ENCODE measurements around the gene CRTC3.

The CRTC3 gene

DNA sequence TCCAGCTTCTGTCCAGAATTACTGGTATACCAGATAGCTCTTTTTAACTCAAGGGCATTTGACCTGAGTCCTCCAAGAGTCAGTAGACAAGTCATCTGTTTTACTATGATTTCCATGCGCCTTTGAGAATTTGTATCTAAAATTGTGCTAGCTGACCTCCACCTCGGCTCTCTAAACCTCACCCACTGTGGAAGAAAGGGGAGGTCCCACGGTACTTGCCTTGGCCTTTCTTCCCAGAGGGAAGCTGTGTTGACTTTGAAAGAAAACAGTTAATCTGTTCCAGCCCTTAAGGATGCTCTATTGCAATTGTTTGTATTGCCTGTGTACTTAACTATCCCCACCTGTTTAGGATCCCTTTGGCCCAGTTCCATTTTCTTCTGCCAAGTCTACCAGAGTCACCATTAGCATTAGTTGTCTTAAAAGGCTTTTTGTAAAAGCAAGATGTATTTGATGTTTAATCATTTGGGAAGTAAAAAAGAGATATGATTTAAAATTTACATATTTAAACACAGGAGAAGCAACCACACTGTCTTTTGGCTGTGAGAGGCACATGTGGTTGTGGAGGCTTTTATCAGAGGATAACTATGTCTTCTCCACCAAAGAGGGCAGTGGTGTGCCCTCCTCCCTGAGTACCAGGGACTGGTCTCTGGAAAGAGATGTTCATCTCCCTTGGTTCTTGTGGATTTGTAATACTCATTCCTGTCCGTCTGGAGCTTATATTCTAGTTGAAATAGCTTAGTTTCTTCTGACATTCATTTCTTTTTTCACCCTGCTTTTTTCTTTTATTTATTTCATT lies 88.8 kb downstream of the CRTC3 start:
- TF ChIP-seq, protein P1, sequence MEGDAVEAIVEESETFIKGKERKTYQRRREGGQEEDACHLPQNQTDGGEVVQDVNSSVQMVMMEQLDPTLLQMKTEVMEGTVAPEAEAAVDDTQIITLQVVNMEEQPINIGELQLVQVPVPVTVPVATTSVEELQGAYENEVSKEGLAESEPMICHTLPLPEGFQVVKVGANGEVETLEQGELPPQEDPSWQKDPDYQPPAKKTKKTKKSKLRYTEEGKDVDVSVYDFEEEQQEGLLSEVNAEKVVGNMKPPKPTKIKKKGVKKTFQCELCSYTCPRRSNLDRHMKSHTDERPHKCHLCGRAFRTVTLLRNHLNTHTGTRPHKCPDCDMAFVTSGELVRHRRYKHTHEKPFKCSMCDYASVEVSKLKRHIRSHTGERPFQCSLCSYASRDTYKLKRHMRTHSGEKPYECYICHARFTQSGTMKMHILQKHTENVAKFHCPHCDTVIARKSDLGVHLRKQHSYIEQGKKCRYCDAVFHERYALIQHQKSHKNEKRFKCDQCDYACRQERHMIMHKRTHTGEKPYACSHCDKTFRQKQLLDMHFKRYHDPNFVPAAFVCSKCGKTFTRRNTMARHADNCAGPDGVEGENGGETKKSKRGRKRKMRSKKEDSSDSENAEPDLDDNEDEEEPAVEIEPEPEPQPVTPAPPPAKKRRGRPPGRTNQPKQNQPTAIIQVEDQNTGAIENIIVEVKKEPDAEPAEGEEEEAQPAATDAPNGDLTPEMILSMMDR (IDR thresholded peaks at IDR 0.05; ENCODE audit: borderline replicate concordance, insufficient read depth, low read depth, low read length): no peak
- H3K4me3 ChIP-seq (ENCODE audit: low read depth, low read length): no peak overlapping the region

DNA sequence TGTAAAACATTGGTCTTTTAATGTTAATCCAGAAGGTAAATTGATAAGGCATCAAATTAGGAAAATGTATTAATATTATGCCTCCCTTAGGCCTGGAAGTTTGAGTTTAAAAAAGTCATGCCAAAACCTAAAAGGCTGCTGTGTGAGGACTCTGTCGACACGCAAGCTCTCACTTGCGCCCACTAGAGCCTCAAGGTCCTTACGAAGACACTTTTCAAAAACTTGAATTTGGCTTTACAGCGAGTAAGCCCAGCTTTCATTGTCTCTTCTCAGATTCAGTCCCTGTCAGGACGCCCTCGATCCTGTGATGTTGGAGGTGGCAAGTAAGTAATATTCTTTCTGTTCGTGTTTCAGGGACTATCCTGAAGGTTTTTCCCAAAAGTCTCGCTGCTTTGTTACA lies 89.7 kb downstream of the CRTC3 start:
- H3K4me3 ChIP-seq (ENCODE audit: low read depth, low read length): no peak overlapping the region
- TF ChIP-seq, protein P1 (IDR thresholded peaks at IDR 0.05; ENCODE audit: borderline replicate concordance, insufficient read depth, low read depth, low read length): no peak

DNA sequence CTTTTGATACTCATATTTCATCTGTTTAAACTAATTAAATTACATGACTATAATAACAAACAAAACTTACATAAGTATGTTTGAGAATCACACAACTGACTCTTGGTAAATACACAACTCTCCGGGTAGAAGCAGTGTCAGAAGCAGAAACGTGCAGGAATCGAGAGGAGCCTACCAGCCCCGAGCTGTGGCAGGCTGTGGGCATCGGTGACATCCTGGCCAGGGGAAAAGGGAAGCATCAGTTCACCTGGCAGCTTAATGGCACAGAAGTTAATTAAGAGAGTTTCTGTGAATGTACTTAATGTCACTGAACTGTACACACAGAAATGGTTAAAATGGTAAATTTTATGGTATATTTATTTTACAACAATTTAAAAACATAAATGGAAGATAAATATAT lies 90.2 kb downstream of the CRTC3 start:
- no peak overlapping the region for H3K4me3 ChIP-seq (ENCODE audit: low read depth, low read length)
- TF ChIP-seq, protein P1 (IDR thresholded peaks at IDR 0.05; ENCODE audit: borderline replicate concordance, insufficient read depth, low read depth, low read length): no peak

DNA sequence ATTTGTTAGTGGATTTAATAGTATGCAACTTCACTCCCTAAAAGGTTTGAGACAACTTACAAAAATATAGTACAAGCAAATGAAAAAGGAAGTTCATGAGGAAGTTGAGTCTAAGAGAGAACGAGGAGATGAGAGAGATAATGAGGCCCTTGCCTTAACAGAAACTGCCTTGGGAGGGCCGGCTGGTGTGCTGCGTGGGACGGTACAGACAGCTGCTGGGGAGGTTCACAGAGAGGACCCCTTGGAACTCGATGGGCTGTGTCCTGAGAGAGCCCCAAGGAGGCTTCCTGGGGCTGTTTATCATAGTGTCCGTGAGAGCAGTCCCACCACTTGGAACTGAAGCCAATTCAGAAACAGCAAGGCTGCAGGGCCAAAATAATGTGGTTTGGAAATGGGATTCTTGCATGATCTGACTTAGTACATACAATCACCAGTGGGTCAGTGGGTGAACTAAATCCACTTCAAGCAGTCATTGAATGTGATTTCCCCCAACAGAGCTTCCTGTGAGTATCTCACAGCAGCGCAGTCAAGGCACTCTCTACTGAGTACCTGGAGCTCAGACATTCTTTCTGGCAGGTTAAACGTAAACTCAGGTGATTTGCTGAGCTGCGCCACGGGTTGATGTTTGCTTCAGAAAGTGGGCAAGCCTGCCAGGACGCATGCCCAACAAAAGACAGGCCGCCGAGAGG lies 90.8 kb downstream of the CRTC3 start:
- TF ChIP-seq, protein P1 (IDR thresholded peaks at IDR 0.05; ENCODE audit: borderline replicate concordance, insufficient read depth, low read depth, low read length): no peak
- H3K4me3 ChIP-seq (ENCODE audit: low read depth, low read length): no peak overlapping the region

DNA sequence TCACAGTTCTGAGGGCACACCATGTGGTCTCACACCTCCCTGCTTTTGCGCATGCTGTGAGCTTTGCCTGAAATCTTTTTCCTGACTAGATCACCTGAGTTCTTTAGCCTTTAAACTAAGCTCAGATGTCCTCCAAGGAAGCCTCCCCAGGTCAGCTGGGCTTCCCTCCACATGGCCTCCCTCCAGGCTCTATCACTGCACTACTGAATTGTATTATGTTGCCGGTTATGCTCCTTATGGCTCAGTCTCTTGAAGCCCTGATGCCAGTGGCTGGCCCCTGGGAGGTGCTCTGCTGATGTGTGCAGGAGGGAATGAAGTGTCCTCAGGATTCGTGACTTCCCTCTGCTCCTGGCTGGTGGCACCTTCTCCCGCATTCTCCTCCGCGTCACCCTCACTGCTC lies 94.1 kb downstream of the CRTC3 start:
- TF ChIP-seq, protein P1 (IDR thresholded peaks at IDR 0.05; ENCODE audit: borderline replicate concordance, insufficient read depth, low read depth, low read length): no peak
- no peak overlapping the region for H3K4me3 ChIP-seq (ENCODE audit: low read depth, low read length)

DNA sequence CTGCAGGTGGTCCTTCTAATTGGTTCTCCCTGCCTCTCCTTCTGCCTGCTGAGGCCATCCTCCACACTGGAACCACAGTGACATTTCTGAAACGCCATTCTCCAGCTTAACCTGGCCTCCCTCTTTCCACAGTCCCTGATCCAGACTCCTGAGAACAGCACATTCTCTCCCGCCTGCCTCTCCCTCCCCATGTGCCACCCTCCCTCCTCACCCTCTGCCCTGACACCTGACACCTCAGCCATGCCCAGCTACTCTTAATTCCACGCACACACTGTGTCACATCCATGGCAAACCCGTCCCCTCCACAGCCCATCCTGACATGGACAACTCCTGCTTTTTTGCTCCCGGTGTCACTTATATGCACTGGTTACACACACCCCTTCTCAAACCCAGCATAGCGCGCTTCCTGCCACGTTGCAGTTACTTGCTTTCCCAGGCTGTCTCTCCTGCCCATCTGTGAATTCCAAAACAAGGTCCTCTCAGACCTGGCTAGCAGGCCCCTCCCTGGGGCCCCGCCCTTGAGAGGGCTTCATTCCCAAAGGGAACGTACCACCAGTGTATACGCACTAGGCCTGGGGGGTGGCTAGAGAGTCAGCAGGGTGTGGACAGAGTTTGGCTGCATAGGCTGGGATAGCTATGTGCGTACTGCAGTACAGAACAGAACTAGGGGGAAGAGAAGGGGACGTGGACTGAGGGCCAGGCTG lies 94.7 kb downstream of the CRTC3 start:
- TF ChIP-seq, protein P1 (IDR thresholded peaks at IDR 0.05; ENCODE audit: borderline replicate concordance, insufficient read depth, low read depth, low read length): no peak
- no peak overlapping the region for H3K4me3 ChIP-seq (ENCODE audit: low read depth, low read length)
